GM18870 (cell line): ENCODE measurements around the gene SLC39A11.
"Not testable (repeated sequence)": the region's sequence is repeated elsewhere in the genome, so short reads cannot be mapped to it uniquely, and the experiment has no call there.

Experiments used
- ATAC-seq: cut with Tn5 transposase; IDR thresholded peaks from one replicate; pipeline ENCODE4 v1.9.1; 2021; ENCODE audit warnings: moderate library complexity; ENCODE audit not compliant: unreplicated experiment

The SLC39A11 gene

DNA sequence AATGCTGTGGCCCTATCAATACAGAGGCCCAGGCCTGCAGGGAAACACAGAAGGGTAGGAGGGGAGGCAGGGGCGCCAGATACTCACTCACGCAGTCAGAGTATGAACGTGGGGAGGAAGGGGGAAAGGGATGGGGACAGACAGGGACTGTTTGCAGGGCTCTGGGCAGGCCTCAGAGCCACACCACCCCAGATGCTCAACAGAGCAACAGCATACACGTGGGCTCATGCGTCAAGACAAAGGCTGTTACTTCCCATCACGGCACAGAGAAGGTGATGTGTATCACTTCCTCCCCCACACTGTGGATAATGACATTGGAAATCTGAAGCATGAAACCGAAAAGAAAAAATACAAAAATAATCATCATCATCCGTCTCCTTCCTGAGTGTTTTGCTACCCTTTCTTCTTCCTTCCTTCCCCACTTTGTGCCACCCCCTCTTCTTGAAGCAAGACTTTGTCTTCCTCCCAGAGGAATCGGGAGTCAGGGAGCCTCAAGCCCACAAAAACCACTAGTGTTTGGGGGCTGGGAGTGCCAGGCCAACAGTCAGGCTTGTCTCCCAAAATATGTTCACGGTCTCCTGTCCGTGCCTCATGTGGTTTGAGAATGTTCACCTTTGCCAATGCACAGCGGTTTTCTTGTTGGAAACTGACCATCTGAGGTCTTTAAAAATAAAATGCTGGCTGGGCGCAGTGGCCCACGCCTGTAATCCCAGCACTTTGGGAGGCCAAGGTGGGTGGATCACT, 20.1 kb downstream of the SLC39A11 start:
- ATAC-seq, result no peak

DNA sequence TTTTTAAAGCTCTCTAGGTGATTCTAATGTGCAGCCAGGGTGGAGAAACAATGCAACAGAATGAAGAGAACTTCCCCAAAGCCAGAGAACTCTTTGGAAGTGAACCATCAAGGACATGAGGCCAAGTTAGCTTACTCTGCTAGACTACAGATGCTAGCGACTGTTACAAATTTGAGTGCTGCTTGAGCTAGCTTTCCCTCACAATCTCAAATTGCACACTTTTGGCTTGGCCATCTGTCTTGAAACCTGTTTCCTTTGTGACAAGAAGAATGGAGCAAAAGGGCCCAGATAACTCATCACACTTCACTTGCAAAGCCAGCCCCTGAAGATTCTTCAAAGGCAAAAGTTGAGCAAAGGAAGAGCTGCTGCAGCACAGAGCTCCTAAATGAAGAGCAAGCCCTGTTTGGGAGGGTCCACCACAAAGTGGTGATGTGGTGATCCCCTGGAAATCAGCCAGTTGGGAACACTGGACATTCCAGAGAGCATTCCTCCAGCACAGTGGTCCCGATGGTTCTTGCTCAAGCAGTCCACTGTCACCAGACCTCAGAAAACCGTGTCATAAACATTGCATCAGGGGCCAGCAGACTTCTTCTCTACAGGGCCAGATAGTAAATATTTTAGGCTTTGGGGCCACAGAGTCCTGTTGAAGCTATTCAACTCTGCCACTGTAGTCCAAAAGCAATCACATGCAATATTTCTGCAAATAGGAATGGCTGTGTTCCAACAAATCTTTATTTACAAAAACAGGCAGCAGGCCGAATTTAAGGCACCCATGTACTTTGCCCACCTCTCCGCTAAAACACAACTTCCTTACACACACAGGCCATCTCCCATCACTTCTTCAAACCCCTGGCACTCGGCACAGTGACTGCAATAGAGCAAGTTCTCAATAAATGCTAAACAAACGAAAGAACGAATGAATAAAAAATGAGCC, 21.2 kb downstream of the SLC39A11 start:
- ATAC-seq, result no peak

DNA sequence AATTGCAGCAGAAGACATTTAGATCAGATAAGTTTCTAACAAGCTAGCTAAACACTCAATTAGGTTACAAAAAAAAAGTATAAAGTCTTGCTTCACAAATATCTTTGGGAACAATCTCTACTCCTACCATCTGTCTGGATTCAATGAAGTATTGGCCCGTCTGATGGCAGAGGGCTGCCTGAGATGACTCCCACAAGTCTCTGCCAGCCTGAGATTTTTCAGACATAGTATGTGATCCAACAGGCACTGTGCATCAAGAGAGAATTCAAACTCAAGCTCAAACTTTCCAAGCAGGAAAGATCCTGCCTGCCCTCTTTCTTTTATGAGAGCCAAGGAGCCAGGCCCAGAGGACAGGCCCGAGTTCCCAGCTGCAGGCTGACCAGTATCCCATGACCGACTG, 22.6 kb downstream of the SLC39A11 start:
- no peak for ATAC-seq

DNA sequence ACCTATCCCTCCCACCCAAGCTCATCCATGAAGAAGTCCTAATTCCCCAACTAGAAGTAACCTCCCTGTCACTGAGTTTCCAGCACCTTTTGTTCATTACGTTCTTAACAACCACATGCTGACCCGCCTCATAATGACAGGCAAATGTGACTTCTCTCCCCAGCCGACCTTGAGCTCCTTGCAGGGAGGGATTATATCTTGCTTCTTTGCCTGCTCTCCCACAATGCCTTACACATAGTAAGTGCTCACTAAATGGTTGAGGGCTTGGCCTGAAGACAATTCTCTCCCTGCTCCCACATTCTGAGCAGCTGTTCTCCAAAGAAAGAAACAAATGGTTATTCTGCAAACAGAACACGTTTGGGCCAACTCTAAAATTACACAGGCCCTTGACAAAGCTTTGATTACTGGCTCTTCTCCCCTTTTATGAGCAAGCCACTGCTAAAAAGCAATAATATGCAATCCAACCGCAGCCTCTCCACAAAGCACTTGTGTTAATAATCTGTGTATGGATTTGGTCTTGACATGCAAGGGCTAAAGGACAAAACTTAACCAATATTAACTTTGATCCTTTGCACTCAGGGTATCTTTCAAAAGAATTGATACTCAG, 23.2 kb downstream of the SLC39A11 start:
- no peak for ATAC-seq

DNA sequence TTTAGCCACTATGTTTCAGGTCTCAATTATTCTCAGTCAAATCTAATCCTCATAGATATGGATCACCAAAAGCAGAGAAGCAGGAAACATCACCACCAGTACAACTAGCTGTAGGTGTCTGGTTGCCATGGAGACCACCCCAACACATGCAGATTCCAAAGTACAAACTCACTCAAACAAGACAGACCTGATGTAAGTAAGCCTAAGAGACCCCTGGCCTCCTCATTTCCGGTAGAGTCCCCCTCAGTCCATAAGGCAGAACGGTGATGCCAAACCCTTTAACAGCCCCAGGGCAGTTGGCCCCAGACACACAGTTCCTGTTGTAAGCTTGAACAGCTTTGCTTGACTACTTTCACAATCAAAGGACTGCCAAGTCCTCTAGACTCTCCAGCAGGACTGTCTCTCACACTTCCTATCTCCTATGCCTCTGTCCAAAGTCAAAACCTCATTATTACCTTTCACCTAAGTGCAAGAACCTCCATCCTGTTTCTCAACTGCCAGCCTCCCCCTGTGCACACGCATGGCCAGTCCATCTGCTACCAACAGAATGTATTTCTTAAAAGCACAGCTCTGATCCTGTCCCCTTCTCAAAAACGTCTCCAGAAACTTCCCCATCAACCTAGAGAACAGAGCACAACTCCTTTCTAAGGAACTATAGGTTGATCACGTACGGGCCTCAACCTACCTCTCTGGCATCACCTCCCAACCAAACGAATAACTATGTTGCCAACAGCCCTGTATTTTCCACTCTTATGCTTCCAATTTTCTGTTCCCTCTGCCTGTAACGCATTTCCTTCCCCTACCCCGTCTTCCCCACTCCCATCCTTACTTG, 23.9 kb downstream of the SLC39A11 start:
- no peak for ATAC-seq

DNA sequence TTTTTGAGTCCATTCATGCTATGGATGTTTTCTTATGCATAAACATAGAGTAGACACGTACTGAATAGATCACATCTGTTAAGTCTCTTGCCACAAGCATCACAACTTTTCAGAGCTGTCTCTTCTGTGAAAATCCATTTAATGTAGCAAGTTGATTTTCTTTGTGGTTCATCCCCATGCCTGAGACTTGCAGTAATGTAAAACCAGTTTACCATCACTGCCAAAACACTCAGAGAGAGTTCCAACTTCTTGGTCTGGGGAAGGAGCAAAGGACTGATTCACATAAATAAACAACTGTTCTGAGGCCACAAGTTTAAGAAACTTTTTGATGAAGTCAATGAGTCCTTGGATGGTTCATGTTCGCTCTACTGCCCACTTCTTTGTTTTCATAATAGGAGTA, 24.8 kb downstream of the SLC39A11 start:
- ATAC-seq, result not testable (repeated sequence)

DNA sequence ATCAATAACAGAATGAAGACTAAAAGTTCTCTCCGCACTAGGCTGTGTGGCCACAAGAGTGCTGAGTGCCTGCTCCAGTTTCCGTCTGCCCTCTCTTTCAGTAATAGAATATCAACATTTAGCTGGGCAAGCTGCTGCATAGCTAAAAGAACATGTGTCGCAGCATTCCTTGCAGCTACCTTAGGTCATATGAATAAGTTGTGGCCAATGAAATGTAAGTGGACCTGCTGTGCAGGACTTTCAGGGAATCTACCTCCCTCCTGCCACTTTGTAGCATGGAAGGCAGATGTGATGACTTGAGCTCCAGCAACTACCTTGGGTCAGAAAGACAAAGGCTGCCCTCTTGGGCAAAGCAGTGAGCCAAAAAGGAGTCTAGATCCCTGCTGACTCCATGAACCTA, 25.4 kb downstream of the SLC39A11 start:
- ATAC-seq, result no peak

DNA sequence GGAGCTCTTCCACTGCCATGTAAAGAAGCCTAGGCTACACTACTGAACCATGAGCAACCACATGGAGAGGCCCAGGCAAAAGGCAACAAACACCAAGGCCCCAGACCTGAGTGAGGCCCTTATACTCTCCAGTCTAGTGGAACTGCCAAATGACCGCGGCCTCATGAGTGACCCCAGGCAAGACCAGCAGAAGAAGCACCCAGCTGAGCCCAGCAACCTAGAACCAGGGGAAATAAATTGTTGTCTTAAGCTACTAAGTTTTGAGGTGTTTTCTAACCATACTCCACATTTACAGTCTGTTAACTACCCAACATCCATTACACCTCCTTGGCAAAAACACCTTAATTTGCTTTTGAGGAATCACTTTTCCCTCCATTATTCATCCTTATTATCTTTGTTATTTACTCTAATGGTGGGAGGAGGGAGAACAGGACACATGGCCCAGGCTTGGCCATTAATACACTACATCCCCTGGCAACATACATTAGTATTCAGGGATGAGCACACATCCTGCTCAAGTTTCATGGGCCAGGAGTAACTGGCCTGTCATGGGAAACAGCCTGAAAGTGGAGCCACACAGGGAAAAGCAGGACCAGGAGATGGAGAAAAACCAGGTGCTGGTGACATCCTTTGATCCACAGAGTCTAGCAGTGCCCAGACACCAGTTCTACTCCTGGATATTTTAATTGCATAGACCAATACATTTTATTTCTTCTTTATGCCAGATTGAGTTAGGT, 26.2 kb downstream of the SLC39A11 start:
- no peak for ATAC-seq

DNA sequence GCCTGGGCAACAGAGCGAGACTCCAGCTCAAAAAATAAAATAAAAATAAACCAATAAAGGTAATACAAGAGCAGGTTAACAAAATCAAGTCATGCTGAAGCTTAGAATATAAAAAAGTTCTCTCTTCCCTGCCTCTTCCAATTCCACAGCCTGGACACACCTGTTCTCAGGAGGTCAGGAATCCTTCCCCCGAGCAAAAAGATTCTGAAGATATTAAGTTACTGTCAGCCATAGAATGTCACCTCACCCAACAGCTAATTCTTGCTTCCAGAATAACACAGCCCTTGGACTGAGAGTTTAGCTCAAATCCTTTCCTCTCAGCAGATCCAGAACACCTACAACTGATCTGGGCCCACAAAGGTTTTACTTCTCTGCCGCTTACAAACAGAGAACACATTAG, 27.1 kb downstream of the SLC39A11 start:
- ATAC-seq, result no peak

DNA sequence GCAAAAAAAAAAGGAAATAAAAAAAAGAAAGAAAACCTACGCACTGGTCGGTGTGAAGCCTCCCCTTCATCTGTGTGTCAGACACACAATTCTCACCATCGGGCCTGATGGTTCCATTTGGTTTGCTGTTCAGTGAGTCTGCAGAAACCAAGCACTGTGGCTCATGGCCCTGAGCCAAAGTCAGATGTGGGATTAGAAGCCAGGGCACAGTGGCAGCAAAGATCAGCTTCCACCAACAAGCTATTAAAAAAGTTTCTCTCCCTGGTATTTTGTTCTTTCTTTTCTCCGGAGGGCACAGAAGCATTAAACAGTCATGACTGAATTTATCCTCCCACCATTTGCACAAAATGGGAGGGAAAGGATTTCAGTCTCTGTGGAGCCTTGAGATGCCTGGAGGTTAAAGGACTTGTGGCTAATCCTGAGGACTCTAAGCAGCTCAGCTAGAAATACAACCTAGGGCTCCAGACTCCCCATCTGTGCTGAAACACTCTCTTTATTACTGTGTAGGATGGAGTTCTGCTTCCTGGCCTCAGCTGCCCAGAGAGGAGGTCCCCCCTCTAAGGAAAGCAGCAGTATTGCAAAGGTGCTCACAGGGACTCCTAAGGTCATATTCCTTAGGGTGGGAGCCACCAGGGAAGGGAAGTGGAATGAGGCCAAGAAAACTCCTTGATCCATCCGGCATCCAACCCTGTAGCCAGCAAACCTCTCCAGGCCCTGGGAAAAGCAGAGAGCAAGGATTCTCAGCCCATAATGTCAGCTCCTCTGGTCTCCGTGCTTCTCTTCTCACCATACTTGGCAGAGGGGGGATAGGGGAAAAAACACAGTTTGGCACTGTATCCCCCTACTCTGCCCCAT, 28.2 kb downstream of the SLC39A11 start:
- ATAC-seq, result no peak

DNA sequence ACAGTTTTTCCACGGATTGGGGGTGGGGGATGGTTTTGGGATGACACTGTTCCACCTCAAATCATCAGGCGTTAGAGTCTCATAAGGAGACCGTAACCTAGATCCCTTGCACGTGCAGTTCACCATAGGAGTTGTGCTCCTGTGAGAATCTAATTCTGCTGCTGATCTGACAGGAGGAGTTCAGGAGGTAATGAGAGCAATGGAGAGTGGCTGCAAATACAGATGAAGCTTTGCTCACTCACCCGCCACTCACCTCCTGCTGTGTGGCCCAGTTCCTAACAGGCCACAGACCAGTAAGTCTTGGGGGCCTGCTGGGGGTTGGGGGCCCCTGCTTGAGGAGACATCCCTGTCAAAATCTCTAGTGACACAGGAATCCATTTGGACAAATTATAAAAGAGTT, 29.8 kb downstream of the SLC39A11 start:
- no peak for ATAC-seq

DNA sequence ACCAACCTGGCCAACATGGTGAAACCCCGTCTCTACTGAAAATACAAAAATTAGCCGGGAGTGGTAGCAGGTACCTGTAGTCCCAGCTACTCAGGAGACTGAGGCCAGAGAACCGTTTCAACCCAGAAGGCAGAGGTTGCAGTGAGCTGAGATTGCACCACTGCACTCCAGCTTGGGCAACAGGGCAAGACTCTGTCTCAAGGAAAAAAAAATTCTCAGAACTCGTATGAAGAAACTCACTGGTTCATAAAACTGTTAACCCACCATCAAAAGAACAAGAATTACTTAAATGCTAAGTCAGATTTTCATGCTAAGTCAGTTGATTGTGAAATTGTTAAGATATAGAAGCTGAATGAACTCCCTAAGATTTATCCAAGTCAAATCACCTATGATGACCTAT, 31.3 kb downstream of the SLC39A11 start:
- ATAC-seq, result no peak

DNA sequence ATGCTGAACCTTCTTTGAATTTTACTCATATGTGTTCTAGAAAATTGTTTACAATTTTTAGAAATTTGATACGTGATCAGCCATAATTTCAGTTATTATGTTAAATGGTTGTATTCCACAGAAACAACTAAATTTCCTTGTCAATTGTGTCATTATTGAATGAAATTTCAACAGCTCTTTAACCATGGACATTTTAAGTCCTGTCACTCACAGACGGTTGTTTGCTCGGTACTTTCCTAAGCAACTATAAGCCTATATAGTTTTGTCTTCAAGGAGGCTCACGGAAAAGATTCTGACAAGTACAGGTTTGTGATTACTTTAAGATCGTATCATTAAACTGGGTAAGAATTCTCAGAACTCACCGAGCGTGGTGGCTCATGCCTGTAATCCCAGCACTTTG, 31.8 kb downstream of the SLC39A11 start:
- no peak for ATAC-seq

DNA sequence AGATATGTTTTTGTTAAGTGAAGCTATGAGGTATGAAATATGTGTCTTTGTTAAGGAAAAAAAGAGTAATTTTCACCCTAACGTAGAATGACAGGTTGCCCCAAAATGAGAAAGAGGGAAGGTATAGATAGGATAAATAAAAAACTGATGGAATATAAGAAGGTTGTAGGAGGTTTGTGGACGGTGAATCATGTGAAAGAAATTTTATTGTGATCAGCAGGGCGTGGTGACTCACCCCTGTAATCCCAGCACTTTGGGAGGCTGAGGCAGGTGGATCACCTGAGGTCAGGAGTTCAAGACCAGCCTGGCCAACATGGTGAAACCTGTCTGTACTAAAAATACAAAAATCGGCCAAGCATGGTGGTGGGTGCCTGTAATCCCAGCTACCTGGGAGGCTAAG, 32.8 kb downstream of the SLC39A11 start:
- ATAC-seq, result not testable (repeated sequence)

DNA sequence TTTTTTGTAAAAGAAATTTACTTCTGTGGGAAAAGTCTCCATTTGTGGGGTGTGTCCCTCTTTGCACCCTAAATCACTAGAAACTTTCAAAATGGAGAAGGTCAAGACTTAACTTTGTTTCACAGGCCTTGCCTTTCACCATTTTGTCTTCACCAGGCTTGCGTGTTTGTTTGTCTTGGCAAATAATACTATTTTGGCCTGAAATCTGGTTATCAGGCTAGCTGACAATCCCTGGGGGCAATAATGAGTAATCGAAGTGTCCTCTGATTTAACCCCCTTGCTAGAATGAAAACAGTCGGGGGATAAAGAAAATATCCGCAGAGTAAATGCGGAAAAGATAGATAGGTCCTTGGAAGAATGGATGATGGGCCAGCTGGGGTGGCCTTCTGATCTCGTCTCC, 34.5 kb downstream of the SLC39A11 start:
- no peak for ATAC-seq

DNA sequence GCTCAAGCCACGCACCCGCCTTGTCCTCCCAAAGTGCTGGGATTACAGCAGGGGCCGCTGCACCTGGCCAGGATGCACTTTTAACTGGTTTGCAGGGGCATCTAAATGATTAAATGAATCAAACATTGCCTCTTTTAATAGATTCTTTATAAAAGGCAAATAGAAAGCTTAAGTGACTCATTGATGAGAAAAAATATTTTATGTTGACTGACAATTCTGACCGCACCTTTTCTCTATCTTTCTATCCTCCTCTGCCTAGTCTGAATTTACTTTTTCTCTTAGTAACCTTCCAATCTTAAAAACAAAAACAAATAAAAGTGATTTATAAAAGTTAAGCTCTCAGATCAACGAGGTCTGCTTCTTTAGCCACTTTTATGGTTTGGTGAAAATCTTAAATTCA, 35.3 kb downstream of the SLC39A11 start:
- no peak for ATAC-seq

DNA sequence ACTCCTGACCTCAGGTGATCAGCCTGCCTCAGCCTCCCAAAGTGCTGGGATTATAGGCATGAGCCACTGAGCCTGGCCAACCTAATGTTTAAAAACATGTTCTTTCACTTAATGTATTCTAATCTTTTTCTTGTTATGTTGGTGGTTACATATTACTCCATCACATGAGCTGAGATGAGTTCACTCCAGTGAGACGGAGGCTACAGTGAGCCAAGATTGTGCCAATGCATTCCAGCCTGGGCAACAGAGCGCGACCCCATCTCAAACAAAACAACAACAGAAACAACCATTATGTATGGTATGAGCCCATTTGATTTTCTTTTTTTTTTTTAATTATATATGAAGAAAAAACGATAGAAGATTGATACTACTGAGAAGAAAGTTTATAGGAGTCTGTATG, 39.6 kb downstream of the SLC39A11 start:
- ATAC-seq, result no peak

DNA sequence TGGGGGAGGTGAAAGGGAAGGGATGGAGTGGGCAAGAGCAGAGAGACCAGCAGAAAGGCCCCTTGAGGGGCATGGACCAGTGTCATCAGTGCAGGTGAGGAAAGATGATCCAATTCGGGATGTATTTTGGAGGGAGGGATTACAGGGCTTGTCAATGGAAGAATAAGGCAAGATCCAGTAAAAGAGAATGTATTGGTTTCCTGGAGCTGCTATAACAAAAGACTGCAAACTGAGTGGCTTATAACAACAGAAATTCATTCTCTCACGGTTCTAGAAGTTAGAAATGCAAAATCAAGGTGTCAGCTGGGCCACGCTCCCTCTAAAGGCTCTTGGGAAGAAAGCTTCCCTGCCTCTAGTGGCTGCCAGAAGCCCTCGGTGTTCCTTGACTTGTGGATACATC, 41.7 kb downstream of the SLC39A11 start:
- ATAC-seq, result no peak

DNA sequence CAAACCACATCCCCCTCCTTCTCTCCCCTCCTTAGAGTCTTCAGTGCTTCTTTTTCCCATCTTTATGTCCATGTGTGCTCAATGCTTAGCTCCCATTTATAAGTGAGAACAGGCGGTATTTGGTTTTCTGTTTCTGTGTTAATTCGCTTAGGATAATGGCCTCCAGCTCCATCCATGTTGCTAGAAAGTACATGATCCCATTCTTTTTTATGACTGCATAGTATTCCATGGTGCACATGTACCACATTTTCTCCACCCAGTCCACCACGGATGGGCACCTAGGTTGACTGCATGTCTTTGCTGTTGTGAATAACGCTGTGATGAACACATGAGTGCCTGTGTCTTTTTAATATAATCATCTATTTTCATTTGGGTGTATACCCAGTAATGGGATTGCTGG, 44.3 kb downstream of the SLC39A11 start:
- no peak for ATAC-seq
